CD4-positive, alpha-beta T cell treated with Interferon gamma for 1 hour (primary cell): ENCODE data around the gene DEFB132.

Experiments
- DNase-seq: peaks from one replicate; pipeline ENCODE4 v3.0.0-alpha.2; 2020

DEFB132 gene

DNA sequence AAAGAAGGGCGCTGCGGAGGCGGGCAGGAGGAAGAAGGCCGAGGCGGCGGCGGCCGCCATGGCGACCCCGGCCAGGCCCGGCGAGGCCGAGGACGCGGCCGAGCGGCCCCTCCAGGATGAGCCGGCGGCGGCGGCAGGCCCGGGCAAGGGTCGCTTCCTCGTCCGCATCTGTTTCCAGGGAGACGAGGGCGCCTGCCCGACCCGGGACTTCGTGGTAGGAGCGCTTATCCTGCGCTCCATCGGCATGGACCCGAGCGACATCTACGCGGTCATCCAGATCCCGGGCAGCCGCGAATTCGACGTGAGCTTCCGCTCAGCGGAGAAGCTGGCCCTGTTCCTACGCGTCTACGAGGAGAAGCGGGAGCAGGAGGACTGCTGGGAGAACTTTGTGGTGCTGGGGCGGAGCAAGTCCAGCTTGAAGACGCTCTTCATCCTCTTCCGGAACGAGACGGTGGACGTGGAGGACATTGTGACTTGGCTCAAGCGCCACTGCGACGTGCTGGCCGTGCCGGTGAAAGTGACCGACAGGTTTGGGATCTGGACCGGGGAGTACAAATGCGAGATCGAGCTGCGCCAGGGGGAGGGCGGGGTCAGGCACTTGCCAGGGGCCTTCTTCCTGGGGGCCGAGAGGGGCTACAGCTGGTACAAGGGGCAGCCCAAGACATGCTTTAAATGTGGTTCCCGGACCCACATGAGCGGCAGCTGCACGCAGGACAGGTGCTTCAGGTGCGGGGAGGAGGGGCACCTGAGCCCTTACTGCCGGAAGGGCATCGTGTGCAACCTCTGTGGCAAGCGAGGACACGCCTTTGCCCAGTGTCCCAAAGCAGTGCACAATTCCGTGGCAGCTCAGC, 40.6 kb downstream of the DEFB132 start:
- peak; percentile 43 for DNase-seq

DNA sequence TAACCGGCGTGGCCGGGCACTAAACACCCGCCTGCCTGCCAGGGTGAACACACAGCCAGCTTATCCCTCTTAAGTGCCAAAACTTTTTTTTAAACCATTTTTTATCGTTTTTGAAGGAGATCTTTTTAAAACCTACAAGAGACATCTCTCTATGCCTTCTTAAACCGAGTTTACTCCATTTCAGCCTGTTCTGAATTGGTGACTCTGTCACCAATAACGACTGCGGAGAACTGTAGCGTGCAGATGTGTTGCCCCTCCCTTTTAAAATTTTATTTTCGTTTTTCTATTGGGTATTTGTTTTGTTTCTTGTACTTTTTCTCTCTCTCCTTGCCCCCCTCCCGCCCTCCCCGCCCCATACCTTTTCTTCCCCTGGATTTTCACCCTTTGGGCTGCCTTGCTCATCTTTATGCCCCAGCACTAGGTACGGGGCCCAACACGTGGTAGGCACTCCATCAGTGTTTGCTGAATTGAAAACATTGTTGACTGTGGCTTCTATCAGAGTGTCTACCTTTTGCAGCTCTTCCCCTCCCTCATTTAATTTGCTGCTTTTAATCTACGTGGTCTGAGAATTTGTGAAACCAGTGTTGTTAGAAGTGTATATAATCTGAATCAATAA, 41.4 kb downstream of the DEFB132 start:
- DNase-seq = no peak

DNA sequence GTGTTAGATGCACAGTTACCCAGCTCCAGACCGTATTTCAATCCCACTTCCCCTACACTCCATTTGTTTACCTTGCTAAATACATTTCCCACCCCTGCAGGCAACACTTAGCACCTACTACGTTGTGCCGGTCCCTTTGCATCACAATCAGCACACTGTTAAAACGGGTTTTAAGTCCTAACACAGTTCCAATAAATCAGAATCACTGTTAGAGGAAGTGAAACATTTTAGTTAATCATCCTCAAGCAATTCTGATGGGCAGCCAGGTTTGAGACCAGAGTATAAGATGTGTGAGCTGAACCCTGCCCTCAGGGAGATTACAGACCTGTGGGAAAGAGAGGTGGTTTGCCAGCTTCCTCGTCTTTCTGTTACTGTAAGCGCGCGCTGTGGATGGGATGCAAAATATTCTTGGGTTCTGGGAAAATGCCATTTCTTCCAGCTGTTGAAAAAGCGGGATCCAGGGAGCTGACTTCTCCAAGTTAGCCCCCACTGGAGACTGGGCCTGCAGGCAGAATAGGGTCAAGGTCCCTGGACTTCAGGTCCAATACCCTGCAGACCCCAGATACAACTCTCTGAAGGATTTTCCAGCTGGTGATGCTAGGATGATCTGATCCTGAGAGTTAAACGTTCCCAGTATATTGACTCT, 42.9 kb downstream of the DEFB132 start:
- DNase-seq = no peak

DNA sequence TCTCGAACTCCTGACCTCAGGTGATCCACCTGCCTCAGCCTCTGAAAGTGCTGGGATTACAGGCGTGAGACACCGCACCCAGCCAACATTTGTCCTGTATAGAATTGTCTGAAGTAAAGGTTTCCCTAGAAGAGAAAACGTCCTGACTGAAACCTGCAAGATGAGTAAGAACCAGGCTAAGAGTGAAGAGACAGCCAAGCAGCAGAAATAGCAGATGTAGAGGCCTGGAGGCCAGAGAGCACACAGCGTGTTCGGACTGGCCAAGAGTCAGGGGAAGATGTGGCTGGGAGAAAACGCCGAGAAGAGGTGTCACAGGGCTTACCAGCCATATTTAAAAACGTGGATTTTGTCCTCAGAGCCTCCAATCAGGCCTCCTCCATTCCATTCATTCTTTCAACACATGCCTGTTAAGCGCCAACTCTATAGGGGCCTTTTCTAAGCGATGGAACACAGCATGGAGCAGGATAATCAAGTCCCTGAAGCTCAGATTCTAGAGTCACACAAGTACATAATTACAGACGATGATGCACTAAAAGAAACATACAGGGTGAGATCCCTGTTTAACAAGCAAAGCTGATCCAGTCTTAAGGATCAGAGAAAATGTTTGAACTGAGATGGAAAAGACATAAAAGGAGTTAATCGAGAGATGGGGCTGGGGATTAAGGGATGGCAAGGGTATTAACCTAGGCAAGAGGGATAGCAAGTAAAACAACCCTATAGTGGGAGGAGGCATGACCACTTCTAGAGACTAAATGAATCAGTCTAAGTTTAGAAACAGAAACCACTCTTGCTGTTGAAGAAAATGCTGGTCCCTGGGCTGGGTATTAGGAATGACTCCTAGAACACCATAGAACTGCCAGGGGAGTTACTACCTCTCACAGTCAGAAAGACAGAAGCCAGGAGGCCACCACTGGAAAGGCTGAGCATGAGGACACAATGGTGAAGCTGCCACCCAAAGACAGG, 44.6 kb downstream of the DEFB132 start:
- DNase-seq = no peak

DNA sequence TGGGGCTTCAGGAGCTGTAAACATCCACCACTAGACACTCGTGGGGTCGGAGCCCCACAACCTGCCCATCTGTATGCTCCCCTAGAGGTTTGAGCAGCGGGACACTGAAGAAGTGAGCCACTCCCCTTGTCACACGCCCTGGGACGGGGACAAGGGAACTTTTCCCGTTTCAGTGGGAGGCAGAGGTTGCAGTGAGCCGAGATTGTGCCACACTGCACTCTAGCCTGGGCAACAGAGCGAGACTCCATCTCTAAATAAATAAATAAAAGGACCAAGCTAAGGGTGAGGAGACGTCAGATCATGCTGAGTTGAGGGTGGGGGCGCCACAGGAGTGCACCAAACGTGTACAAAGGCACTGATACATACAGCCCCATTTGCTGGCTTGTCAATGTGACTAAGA, 48.2 kb downstream of the DEFB132 start:
- DNase-seq = no peak

DNA sequence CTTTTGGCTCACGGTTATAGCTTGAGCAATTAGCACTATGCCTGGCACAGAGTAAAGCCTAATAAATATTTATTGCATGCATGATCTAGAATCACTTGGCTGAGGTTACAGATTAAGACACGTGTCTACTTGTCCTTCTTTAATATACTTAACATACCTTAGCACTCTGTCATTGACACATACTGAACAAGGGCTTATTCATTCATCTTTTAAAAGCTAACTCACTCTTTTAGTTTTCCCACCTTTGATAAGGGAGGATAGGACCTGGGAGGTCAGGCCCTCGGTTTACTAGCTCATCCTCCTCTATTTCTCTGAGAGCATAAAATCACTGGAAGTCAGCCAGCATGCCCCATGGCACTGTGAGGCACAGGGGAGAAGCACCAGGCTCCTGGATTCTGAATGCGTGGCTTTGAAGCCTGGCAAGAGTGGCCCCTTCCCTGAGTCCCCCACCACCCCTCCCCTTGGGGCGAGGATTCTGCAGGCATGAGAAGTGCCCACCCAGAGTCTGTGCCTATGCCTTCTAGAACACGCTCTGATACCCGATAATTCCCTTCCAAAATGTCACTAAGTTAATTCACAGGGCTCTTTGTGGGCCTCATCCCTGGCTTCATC, 51.0 kb downstream of the DEFB132 start:
- no peak for DNase-seq

DNA sequence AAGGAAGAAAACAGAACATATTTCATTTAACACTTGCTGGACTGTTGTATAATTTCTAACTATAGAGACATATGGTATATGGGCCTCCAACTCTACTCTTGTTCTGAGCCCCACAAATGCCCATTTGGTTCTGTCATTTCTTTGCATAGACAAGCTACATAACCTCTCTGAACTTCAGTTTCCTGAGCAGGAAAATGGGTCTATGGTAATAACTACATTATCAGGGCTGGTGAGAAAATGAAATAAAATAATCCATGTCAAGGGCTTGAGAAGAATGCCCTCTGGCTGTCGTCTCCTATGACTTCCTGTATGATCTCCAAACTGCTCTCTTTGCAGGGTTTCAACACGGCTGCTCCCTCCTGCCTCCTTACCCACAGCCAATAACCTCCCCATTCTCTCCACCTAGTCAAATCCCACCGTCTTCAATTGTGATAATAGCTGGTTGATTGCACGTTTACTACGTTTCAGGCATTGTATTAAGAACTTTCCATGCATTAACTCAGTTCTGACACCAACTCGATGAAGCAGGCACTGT, 51.8 kb downstream of the DEFB132 start:
- no peak for DNase-seq

DNA sequence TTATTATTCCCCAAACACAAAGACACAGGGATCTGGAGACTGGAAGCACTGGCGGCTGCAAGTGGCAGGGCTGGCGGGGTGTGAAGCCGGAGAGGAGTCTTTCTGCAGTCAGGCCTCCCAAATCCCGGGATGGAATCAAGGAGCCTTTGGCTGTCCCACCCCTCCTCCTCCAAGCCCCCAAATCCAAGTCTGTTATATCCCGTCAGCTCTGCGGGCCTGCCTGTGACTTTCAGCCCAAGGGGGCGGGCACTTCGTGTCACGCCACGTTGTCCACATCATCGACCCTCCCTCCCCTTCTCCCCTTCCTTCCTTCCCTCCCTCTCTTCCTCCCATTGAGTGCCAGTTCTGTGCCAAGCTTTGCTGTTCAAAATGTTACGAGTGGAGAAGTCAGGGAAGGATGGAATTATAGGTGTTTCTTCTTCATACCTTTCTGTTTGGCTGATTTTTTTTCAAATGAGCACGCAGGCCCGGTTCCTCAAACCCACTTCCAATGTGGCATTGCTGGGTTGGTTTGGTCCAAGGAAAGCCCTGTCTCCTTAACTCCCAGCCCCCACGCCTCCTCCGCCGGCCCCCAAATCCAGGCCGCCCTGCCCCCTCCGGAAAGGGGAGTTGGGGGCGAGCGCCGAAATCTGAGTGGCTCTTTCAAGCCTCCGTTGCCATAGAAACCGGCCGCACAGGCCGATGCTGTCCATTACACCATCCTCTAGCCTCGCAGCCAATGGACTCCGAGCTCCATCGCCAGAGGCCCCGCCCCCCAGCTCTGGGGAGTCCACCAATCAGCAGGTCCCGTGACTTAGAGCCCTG, 52.5 kb downstream of the DEFB132 start:
- DNase-seq = peak; percentile 92

DNA sequence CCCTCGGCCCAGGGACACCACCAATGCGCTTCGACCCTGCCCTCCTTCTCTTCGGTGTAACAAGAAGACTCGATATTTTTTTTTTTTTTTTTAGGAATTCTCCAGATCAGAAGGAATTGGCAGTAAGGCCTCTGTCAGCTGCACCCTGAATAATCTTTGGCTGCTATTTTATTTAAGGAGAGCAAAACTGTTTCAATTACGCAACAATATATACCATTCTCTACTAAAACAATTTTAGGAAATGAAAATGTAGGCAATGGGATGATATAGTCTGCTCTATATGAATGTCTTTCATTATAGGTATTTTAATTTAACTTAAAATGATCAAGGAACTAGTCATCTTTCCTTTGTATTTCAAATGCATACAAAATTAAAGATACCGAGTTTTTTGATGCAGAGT, 53.1 kb downstream of the DEFB132 start:
- DNase-seq = no peak
